Lower leg skin (tissue), 3 donors: Measurements from ENCODE around the gene EEFSEC.

Experiments
- POLR2A ChIP-seq, 2 donors: fragments of 450-650 bp; IDR thresholded peaks; one replicate each; pipeline ENCODE4 v1.6.1; 2016 to 2017; ENCODE audit warnings: antibody characterized with exemption in 2 of 2, mild to moderate bottlenecking in 1 of 2, moderate library complexity in 1 of 2
- TF ChIP-seq, protein P1 (sequence below), 3 donors: fragments of 450-650 bp; IDR thresholded peaks; one replicate each; pipeline ENCODE4 v1.5.1; 2016; ENCODE audit warnings: antibody characterized with exemption in 3 of 3, mild to moderate bottlenecking in 3 of 3, moderate library complexity in 2 of 3

- TF ChIP-seq, protein P1, sequence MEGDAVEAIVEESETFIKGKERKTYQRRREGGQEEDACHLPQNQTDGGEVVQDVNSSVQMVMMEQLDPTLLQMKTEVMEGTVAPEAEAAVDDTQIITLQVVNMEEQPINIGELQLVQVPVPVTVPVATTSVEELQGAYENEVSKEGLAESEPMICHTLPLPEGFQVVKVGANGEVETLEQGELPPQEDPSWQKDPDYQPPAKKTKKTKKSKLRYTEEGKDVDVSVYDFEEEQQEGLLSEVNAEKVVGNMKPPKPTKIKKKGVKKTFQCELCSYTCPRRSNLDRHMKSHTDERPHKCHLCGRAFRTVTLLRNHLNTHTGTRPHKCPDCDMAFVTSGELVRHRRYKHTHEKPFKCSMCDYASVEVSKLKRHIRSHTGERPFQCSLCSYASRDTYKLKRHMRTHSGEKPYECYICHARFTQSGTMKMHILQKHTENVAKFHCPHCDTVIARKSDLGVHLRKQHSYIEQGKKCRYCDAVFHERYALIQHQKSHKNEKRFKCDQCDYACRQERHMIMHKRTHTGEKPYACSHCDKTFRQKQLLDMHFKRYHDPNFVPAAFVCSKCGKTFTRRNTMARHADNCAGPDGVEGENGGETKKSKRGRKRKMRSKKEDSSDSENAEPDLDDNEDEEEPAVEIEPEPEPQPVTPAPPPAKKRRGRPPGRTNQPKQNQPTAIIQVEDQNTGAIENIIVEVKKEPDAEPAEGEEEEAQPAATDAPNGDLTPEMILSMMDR (IDR thresholded peaks at IDR 0.05) = no peak
- no peak for TF ChIP-seq POLR2A (IDR thresholded peaks at IDR 0.05)
These were observed 127.8 kb downstream of the EEFSEC start for GRCh38 chr3:128281056-128281455.
